Heart left ventricle (tissue), 16 donors: ENCODE results near the gene FADS3. TPM values are rescaled to one million over a fixed set of nuclear protein-coding genes. Genes with fewer than 3 reads are reported as not detected.

Source experiments
- ATAC-seq, 4 donors: fragments of 200-7000 bp; cut with Tn5 transposase; one replicate each; pipeline ENCODE4 v1.9.1; 2020 to 2022; ENCODE audit warnings: moderate library complexity in 4 of 4, mild to moderate bottlenecking in 3 of 4, moderate number of reproducible peaks in 1 of 4
- DNase-seq, 5 donors: peaks; one replicate each; pipeline ENCODE4 v3.0.0-alpha.2; 2020
- H3K27ac ChIP-seq, 12 donors: fragments of 200-600 bp; sonication (generic) in 4 of 12; one replicate each; pipeline versions ENCODE4 v1.5.0 to v1.8.0; 2016 to 2022; ENCODE audit warnings: mild to moderate bottlenecking in 2 of 12
- H3K27me3 ChIP-seq, 9 donors: fragments of 200-600 bp; sonication (generic) in 2 of 9; one replicate each; pipeline versions ENCODE4 v1.5.1 to v1.8.0; 2016 to 2022; ENCODE audit warnings: mild to moderate bottlenecking in 3 of 9
- H3K36me3 ChIP-seq, 9 donors: fragments of 200-600 bp; sonication (generic) in 2 of 9; one replicate each; pipeline versions ENCODE4 v1.5.0 to v1.8.0; 2018 to 2022; ENCODE audit warnings: mild to moderate bottlenecking in 2 of 9
- H3K4me1 ChIP-seq, 12 donors: fragments of 200-600 bp; sonication (generic) in 4 of 12; one replicate each; pipeline versions ENCODE4 v1.5.0 to v1.8.0; 2016 to 2022; ENCODE audit warnings: mild to moderate bottlenecking in 3 of 12
- H3K4me3 ChIP-seq, 12 donors: fragments of 200-600 bp; sonication (generic) in 4 of 12; one replicate each; pipeline versions ENCODE4 v1.5.0 to v1.8.0; 2017 to 2022; ENCODE audit warnings: mild to moderate bottlenecking in 9 of 12, moderate library complexity in 4 of 12
- H3K9me3 ChIP-seq, 12 donors: fragments of 200-600 bp; sonication (generic) in 4 of 12; one replicate each; pipeline versions ENCODE4 v1.5.0 to v1.8.0; 2016 to 2022; ENCODE audit warnings: mild to moderate bottlenecking in 1 of 12
- POLR2A ChIP-seq, 2 donors: fragments of 450-650 bp; IDR thresholded peaks; one replicate each; pipeline ENCODE4 v1.6.1; 2017; ENCODE audit warnings: antibody characterized with exemption in 2 of 2, mild to moderate bottlenecking in 2 of 2, moderate library complexity in 2 of 2
- WGBS, 4 donors: extraction: QIAGEN DNeasy Blood & Tissue Kit in 2 of 4; methylation state at CpG; one replicate each; pipeline versions ENCODE4 v1.1.5 to v1.1.7; 2013 to 2018; 5-methylcytosine and 5-hydroxymethylcytosine counted together
- intact Hi-C, 10 donors: fragments of 100-400 bp; cut with DNase I; formaldehyde crosslinking; loops; one replicate each; pipeline versions ENCODE4 v1.11.1 to v1.14.2; 2022
- microRNA-seq, 4 donors: library from miRNA; unstranded; fragments of <30 nt; microRNA quantifications; one replicate each; pipeline versions ENCODE4 to v1.2.0, GENCODE V29; 2017 to 2020
- polyA plus RNA-seq, 2 donors: library from polyadenylated mRNA; stranded (reverse); fragments of 200-250 nt; gene quantifications; one replicate each; pipeline ENCODE4 v1.2.3, GENCODE V29; 2013
- total RNA-seq, 9 donors: library from RNA; depleted of rRNA in 2 of 9; stranded (reverse); fragments of >200 nt in 2 of 9; fragmentation: NEBNext Ultra II Directional in 3 of 9; extraction: Animal tissue kit (Norgen Biotek cat#: 25700) in 3 of 9; gene quantifications; one replicate each; pipeline versions ENCODE4 v1.1.0 to v1.2.4, GENCODE V29; 2016 to 2023
- TF ChIP-seq, protein P1 (sequence below), 12 donors: fragments of 200-600 bp; sonication (generic) in 4 of 12; IDR thresholded peaks; one replicate each; pipeline versions ENCODE4 v1.5.0 to v1.8.0; 2018 to 2022; ENCODE audit warnings: antibody characterized with exemption in 12 of 12, mild to moderate bottlenecking in 5 of 12
- donor health status: ischemic (EF 13 %, LVEDD 7.1; RV severe dilation, severe dysfunction).
- donor health status: healthy with polysubstance abuse.
- donor health status: DM: no; HTN: yes; CAD: no.
- donor health status: DM: no; HTN: no; CAD: no.
- donor health status: ischemic (EF 25% LVEDD 6.9; RV normal size, moderate dysfunction).
- donor health status: ischemic (EF 25% LVEDD 5.7; RV mildly dilated, moderate dysfunction).
- donor health status: healthy.
- donor health status: DM: yes; HTN: yes; CAD: no.
- donor health status: ischemic (EF 35%, LVEDD 5.7; RV mildly dilated, moderate dysfunction).
- donor health status: nonischemic (EF 11% LVEDD 7.7; RV severe dilation, severe dysfunction).
- donor health status: DM: yes; HTN: yes; CAD: no.
- donor health status: PGD.
- donor health status: ischemic (EF 29% LVEDD 5.4; RV normal size, mild dysfunction).
- donor health status: nonischemic (EF 23%, LVEDD 6.1; RV moderate dilation, normal function).

The FADS3 gene
- total and polyA plus RNA-seq, 11 donors = 53.2 to 237 (median 79.6) TPM

DNA sequence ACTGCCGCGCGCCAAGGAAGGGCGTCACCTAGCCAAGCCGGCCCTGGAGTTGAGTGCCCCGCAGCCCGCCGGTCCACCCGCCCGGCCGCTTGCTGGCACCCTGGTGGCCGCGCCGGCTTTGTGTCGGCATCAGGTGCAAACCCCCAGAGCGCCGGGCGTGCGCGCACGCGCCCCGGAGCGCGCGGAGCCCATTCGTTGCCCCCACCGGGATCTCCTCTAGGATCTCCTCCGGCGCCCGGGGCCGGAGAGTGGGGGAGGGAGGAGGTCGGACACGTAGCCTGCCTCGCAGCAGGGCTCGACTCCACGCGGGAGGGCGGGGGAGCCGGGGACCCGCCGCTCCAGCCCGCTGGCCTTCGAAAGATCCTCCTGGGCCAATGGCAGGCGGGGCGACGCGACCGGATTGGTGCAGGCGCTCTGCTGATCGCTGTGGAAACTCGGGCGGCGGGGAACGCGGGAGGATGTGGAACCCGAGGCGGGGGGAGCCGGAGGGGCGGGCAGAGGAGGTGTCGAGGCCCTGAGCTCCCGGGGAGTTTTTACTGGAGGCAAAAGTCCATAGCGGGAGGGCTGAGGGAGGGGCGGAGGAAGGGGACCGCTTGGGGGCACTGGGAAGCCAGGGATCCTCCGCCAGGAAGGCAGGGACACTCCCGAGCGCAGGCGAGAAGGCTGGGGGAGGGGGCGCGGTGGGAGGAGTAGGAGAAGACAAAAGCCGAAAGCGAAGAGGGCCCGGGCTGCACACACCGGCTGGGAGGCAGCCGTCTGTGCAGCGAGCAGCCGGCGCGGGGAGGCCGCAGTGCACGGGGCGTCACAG is 63.6 kb downstream of the FADS3 start, which contains the start of gene FADS2:
FADS2 (plus strand) TSS at position 730 of the 808 bp plus-strand sequence. CDS start 91 bp downstream, outside the sequence.
- peak; percentile 94 to 96 (median 95) for DNase-seq
- Histone ChIP-seq H3K27me3 (no peaks in the 10 kb centered on the region), H3K9me3 (no peaks in the 10 kb centered on the region), H3K4me3 (peak within 1 kb of the TSS; percentile 47 to 80 (median 66)), H3K27ac (peak within 1 kb of the TSS; percentile 40 to 96 (median 86)), H3K4me1 (peaks cover 0 to 52% (median 29%) of the 10 kb centered on the region in 12 donors), H3K36me3 (no peaks in the 10 kb centered on the region)
- intact Hi-C loops = loop anchor here in 2 of 10 donors (1.0 kb wide), 2 partner anchors 12 to 64 kb away; partner anchors contain the start of gene FADS3 (in 1 of the 2)
- 1% methylated on average over 44 to 83 of the region's 83 CpGs for WGBS, 4 donors
- TF ChIP-seq, protein P1, sequence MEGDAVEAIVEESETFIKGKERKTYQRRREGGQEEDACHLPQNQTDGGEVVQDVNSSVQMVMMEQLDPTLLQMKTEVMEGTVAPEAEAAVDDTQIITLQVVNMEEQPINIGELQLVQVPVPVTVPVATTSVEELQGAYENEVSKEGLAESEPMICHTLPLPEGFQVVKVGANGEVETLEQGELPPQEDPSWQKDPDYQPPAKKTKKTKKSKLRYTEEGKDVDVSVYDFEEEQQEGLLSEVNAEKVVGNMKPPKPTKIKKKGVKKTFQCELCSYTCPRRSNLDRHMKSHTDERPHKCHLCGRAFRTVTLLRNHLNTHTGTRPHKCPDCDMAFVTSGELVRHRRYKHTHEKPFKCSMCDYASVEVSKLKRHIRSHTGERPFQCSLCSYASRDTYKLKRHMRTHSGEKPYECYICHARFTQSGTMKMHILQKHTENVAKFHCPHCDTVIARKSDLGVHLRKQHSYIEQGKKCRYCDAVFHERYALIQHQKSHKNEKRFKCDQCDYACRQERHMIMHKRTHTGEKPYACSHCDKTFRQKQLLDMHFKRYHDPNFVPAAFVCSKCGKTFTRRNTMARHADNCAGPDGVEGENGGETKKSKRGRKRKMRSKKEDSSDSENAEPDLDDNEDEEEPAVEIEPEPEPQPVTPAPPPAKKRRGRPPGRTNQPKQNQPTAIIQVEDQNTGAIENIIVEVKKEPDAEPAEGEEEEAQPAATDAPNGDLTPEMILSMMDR (IDR thresholded peaks at IDR 0.05) = peak in 1 of 12 donors; percentile 10
- TF ChIP-seq POLR2A (IDR thresholded peaks at IDR 0.05) = peak in 1 of 2 donors; percentile 16
- peak; percentile 52 to 90 (median 88) for ATAC-seq

DNA sequence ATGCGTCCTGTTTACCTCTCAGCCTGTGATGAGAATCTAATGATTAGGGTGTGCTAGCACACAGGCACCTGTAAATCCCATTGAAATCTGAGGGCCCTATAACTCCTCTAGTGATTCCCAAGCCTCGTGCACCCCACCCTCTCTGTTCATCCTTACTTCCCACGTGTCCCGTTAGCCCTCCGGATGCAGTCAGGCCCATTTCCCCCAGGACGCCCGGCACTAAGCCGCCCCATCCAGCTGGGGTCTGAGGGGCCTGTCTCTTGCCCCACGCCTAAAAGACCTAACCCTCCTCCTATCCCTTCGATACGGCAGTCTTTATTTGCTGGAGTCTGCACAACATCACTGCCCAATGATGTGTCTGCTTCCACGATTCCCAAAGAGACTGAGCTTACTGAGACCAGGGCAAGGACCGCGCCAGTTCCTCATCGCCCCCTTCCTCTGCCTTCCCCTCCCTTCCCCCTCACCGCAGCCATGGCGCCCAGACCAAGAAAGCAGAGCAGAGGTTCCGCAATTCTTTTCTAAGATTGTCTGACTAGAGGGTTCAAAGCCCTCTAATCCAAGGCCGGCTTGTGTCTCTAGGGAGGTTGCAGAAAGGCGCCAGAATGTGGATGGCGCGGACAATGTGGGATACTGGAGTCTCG is 64.3 kb downstream of the FADS3 start:
- TF ChIP-seq POLR2A (IDR thresholded peaks at IDR 0.05) = no peak
- TF ChIP-seq, protein P1 (IDR thresholded peaks at IDR 0.05) = no peak
- Histone ChIP-seq H3K27ac (peak overlapping the region; percentile 40 to 96 (median 86)), H3K9me3 (no peaks in the 10 kb centered on the region), H3K4me1 (peaks cover 0 to 47% (median 24%) of the 10 kb centered on the region in 12 donors), H3K36me3 (no peaks in the 10 kb centered on the region), H3K27me3 (no peaks in the 10 kb centered on the region), H3K4me3 (peak overlapping the region; percentile 47 to 80 (median 66))
- peak in 1 of 4 donors; percentile 8 for ATAC-seq
- intact Hi-C loops = no loop called here
- peak in 2 of 5 donors; percentile 44 to 62 for DNase-seq
- WGBS, 4 donors = 23 to 39% (median 27%) methylated on average over 20 to 23 of the region's 23 CpGs

Small RNA genes lying within 50 kb of the gene (microRNA-seq; reads per million reads assigned to microRNA genes)
- 2.2 to 8.5 (median 4.4) reads per million in 4 donors for gene MIR6746

Other genes with a start within 250 kb of the FADS3 start
- 1 to 10 TPM; 2.4 to 5.6 (median 3.8) TPM for gene DAGLA, start 211.2 kb downstream of the FADS3 start, total RNA-seq
- 1 to 10 TPM; 2.2 to 3.3 TPM for gene DAGLA, start 211.2 kb downstream of the FADS3 start, polyA plus RNA-seq
- gene MYRF, start 138.9 kb downstream of the FADS3 start, total RNA-seq = 10 to 100 TPM in 1 of 9 donors, under 1 TPM in 6, not detected in 2; 0.20 to 41.2 (median 0.32) TPM
- gene MYRF, start 138.9 kb downstream of the FADS3 start, polyA plus RNA-seq = under 1 TPM; 0.11 to 0.18 TPM
- 100 to 1,000 TPM in 7 of 9 donors, 10 to 100 TPM in 2; 48.0 to 129 (median 103) TPM for gene TMEM258, start 98.9 kb downstream of the FADS3 start, total RNA-seq
- 100 to 1,000 TPM; 119 to 139 TPM for gene TMEM258, start 98.9 kb downstream of the FADS3 start, polyA plus RNA-seq
- gene FEN1, start 98.6 kb downstream of the FADS3 start, total RNA-seq = 10 to 100 TPM in 1 of 9 donors, 1 to 10 TPM in 8; 3.9 to 13.7 (median 6.8) TPM
- 10 to 100 TPM in 1 of 2 donors, 1 to 10 TPM in 1; 2.6 to 11.9 TPM for gene FEN1, start 98.6 kb downstream of the FADS3 start, polyA plus RNA-seq
- 10 to 100 TPM; 16.9 to 37.6 (median 23.6) TPM for gene FADS1, start 74.5 kb downstream of the FADS3 start, total RNA-seq
- 10 to 100 TPM; 14.3 to 72.6 TPM for gene FADS1, start 74.5 kb downstream of the FADS3 start, polyA plus RNA-seq
- 10 to 100 TPM in 8 of 9 donors, 1 to 10 TPM in 1; 2.6 to 38.2 (median 19.2) TPM for gene FADS2, start 63.2 kb downstream of the FADS3 start, total RNA-seq
- 10 to 100 TPM; 13.8 to 43.6 TPM for gene FADS2, start 63.2 kb downstream of the FADS3 start, polyA plus RNA-seq
- 10 to 100 TPM in 3 of 9 donors, 1 to 10 TPM in 6; 4.7 to 22.0 (median 7.7) TPM for gene RAB3IL1, start 26.0 kb upstream of the FADS3 start, total RNA-seq
- gene RAB3IL1, start 26.0 kb upstream of the FADS3 start, polyA plus RNA-seq = 1 to 10 TPM; 6.0 to 7.5 TPM
- gene BEST1, start 58.8 kb upstream of the FADS3 start, total RNA-seq = 1 to 10 TPM in 4 of 9 donors, under 1 TPM in 5; 0.64 to 4.4 (median 0.94) TPM
- 1 to 10 TPM; 2.1 to 2.8 TPM for gene BEST1, start 58.8 kb upstream of the FADS3 start, polyA plus RNA-seq
- gene FTH1, start 76.1 kb upstream of the FADS3 start, total RNA-seq = 1,000 to 10,000 TPM; 1,764 to 5,397 (median 2,454) TPM
- 1,000 to 10,000 TPM; 2,334 to 3,498 TPM for gene FTH1, start 76.1 kb upstream of the FADS3 start, polyA plus RNA-seq
- gene INCENP, start 232.5 kb upstream of the FADS3 start, total RNA-seq = 10 to 100 TPM; 10.1 to 22.8 (median 13.4) TPM
- gene INCENP, start 232.5 kb upstream of the FADS3 start, polyA plus RNA-seq = 1 to 10 TPM; 2.0 to 7.7 TPM